ENCODE measurements around the gene ATXN1.

Gene ATXN1

GRCh38 chr6:16321826-16322225 is 439.4 kb downstream of the ATXN1 start:
- DNase-seq: no peak

- DNase-seq: no peak
These were observed 439.9 kb downstream of the ATXN1 start for GRCh38 chr6:16321341-16321710.

- peak; percentile 58 for DNase-seq
These were observed 440.5 kb downstream of the ATXN1 start for GRCh38 chr6:16320533-16321340.

- peak; percentile 86 for DNase-seq
These were observed 441.3 kb downstream of the ATXN1 start for GRCh38 chr6:16319813-16320532.

- no peak for DNase-seq
These were observed 442.1 kb downstream of the ATXN1 start for GRCh38 chr6:16318953-16319720.

GRCh38 chr6:16318538-16318937 is 442.7 kb downstream of the ATXN1 start:
- DNase-seq: peak; percentile 68

GRCh38 chr6:16316741-16317251 is 444.5 kb downstream of the ATXN1 start:
- peak; percentile 51 for DNase-seq

- no peak for DNase-seq
These were observed 447.0 kb downstream of the ATXN1 start for GRCh38 chr6:16314296-16314695.

- DNase-seq: no peak
These were observed 447.5 kb downstream of the ATXN1 start for GRCh38 chr6:16313732-16314131.

- no peak for DNase-seq
These were observed 449.5 kb downstream of the ATXN1 start for GRCh38 chr6:16311763-16312162.

- DNase-seq: no peak
These were observed 454.9 kb downstream of the ATXN1 start for GRCh38 chr6:16306334-16306733.

- no peak for DNase-seq
These were observed 455.5 kb downstream of the ATXN1 start for GRCh38 chr6:16305788-16306187.

- peak; percentile 76 for DNase-seq
These were observed 456.0 kb downstream of the ATXN1 start for GRCh38 chr6:16305246-16305725.

- DNase-seq: no peak
These were observed 458.3 kb downstream of the ATXN1 start for GRCh38 chr6:16302721-16303552.

- DNase-seq: no peak
These were observed 459.7 kb downstream of the ATXN1 start for GRCh38 chr6:16301511-16301910.

GRCh38 chr6:16299861-16300260 is 461.4 kb downstream of the ATXN1 start:
- no peak for DNase-seq

GRCh38 chr6:16296061-16296670 is 465.1 kb downstream of the ATXN1 start:
- DNase-seq: no peak

GRCh38 chr6:16295471-16295870 is 465.8 kb downstream of the ATXN1 start:
- DNase-seq: no peak

GRCh38 chr6:16295060-16295459 is 466.2 kb downstream of the ATXN1 start:
- no peak for DNase-seq

GRCh38 chr6:16294371-16294770 is 466.9 kb downstream of the ATXN1 start:
- no peak for DNase-seq

- no peak for DNase-seq
These were observed 468.3 kb downstream of the ATXN1 start for GRCh38 chr6:16292942-16293341.

- DNase-seq: no peak
These were observed 468.8 kb downstream of the ATXN1 start for GRCh38 chr6:16292432-16292831.

Data from suppressor macrophage treated with lipopolysaccharide for 4 hours (primary cell).